Skin of body (tissue), 2 donors: ENCODE measurements around the gene CHMP3. TPM values are rescaled to one million over a fixed set of nuclear protein-coding genes. Genes with fewer than 3 reads are reported as not detected.
"Not testable (repeated sequence)": the region's sequence is repeated elsewhere in the genome, so short reads cannot be mapped to it uniquely, and the experiment has no call there.

Experiments
- DNase-seq: peaks from one replicate; lab custom pipeline; 2025; lab: John Stamatoyannopoulos, UW
- total RNA-seq: library from RNA; depleted of rRNA; stranded (reverse); fragments of >200 nt; gene quantifications from one replicate; pipeline ENCODE4 v1.2.3, GENCODE V29; 2014

Gene CHMP3
- total RNA-seq, 1 donor from 2014 or later = 46.2 TPM

DNA sequence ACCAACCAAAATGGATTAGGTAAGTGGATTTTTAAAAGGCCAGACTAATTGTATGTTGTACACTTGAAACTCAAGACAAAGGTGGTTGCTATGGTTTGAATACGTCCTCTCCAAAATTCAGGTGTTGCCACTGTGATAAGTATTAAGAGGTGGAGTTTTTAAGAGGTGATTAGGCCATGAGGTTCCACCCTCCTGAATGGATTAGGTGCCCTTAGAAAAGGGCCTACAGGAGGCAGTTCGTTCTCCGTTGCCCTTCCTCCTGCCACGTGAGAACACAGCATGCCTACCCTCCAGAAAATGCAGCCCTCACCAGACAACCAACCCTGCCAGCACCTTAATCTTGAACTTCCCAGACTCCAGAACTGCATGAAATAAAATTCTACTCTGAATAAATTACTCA, 51.2 kb downstream of the CHMP3 start:
- DNase-seq = no peak

DNA sequence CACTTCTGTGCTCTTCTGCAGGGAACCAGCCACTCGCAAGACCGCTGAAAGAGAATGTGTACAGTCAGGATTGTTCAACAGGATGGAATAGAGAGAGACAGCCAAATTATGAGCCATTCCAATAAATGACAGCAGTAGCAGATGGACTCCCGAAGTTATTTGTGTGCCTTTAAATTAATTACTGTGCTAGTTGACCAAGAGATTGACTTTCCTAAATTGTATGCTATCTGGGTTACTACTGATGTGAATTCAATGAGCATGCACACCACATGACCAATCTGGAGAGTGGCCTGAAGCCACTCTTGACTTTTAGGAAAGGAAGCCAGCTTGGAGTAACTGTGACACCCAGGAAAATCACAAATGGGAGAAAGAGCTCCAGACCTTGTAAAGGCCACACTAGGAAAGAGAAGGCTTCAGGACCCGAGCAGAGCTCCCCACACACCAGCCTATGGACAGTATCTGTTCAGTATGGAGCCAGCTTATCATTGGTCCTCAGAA, 52.8 kb downstream of the CHMP3 start:
- DNase-seq = no peak

DNA sequence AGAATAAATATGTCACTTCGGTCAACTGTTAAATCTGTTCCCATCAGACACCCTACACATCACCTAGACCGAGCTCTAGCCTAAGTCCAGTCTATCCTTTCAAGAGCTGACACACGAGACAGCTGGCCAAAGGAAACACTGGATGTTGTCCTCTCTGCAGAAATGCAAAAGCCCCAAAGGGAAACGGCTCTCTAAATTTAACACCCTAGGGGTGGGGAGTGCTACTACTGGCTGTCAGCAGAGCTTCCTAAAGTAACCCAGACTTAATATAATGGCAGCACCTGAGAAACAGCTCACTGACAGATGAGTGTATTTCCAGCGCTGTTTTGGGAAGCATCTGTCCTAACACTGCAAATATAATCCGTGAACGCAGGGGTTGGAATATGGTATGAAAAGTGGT, 55.6 kb downstream of the CHMP3 start:
- DNase-seq = no peak

DNA sequence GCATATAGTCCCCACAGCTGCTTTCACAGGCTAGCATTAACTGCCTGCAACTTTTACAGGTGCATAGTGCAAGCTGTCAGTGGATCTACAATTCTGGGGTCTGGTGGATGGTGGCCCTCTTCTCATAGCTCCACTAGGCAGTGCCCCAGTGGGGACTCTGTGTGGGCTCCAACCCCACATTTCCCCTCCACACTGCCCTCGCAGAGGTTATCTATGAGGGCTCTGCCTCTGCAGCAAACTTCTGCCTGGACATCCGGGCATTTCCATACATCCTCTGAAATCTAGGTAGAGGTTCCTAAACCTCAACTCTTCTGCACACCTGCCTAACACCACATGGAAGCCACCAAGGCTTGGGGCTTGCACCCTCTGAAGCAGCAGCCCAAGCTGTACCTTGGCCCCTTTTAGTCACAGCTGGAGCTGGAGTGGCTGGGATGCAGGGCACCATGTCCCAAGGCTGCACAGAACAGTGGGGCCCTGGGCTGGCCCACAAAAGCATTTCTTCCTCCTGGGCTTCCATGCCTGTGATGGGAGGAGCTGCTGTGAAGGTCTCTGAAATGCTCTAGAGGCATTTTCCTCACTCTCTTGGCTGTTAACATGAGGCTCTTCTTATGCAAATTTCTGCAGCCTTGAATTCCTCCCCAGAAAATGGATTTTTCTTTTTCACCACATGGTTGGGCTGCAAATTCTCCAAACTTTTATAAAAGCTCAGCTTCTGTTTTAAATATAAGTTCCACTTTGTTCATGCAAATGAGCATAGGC, 62.7 kb downstream of the CHMP3 start:
- DNase-seq = no peak

DNA sequence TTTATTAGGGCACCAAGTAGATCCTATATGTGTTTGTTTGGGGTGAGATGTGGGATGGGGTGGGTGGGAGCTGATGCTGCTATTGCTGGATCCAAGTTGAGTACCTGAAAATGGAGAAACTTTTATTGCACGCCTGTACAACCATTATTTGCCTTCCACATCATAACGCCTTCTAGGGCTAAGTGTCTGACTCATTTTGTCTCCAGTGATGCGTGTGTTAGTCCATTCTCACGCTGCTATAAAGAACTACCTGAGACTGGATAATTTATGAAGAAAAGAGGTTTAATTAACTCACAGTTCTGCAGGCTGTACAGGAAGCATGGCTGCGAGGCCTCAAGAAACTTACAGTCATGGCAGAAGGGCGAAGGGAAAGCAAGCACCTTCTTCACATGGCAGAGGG, 63.9 kb downstream of the CHMP3 start:
- no peak for DNase-seq

DNA sequence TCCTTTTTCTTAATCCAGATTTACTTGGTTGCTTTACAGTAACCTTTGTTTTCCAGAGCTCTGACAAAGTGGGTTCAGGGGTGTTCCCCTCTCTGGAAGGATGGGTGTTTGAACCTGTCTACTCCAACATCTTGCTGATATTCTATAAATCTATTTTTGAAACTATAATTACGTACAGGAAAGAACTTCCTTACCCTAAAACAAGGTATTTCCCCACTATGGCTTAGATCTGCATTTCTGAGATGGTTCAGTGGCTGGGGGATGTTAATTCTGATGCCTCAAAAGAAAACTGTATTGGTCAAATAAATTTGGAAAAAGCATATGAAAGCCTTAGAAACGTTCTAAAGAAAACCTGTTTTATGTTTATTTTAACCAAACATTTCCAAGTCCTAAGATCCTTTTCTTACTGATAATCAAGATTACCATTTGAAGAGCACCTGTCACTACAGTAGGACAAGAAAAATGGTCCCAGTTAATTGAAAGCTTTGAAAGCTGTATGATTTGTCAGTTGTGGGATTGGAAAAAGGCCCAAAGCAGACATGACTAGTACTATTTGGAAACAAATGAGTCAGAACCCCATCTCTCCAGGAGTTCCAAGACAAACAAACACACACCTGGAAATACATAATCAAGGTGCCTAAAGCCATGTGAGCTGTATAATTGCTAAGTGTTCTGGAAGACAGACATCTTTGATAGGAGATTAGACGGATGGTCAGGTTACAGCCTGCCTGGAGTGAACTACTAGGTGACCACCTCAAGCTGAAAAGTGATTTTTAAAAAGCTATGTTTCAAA, 64.6 kb downstream of the CHMP3 start:
- no peak for DNase-seq

DNA sequence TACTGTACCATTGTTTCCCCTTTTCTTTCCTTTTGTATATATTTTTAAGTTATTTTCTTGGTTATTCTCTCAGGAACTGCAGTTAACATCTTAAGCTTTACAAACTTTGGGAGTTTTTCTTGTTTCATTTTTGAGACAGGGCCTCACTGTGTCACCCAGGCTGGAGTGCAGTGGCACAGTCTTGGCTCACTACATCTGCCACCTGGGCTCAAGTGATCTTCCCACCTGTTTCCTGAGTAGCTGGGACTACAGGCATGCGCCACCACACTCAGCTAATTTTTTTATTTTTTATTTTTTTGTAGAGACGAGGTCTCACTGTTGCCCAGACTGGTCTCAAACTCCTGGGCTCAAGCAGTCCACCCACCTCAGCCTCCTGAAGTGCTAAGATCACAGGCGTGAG, 66.9 kb downstream of the CHMP3 start:
- not testable (repeated sequence) for DNase-seq

DNA sequence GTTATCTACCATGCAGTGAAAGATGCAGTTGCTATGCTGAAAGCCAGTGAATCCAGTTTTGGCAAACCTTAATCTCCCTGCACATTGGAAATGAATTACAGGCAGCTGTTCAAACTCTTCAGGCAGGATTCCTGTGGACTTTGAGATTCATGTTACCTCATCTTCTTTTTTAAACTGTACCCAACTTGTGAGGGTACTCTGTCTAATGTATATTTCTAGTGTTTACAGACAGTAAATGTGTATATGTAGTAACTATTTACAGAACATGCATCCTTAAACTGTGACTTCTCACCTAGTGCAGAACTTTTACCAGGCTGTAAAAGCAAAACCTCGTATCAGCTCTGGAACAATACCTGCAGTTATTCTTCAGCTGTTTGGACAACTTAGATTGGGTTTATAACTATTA, 71.2 kb downstream of the CHMP3 start:
- no peak for DNase-seq

DNA sequence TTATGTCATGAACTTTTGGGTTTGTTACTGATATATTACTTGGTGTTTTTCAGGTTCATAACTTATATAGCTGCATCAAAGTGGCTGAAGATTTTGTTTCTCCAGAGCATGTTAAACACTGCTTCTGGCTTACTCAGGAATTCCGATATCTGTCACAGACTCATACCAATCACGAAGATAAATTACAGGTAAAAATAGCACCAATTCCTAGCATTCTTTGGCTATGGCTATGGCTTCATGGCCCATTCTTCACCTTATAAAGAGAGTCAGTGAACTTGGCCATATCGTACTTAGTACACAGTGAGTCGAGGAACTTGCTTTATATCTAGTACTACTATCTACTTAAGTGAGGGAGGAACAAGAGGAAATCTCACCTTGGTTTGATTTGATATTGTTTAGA, 72.2 kb downstream of the CHMP3 start:
- no peak for DNase-seq

DNA sequence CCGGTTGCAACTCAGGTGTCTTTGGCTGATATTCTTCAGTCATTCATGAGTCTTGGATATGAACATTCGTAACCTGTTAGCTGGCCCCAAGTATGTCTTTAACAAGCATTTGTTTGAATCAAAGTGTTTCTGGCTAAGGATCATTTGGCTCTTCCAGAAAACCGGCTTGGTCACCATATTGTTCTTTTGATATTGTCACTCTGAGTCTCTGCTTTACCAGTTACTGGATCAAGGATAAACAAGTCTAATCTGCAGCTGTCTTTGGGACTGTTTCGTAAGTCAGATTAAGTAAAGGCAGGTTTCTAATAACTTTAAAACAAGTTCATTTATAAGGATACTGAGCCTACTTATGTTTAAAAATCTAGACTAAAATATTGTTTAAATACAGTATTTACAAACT, 73.0 kb downstream of the CHMP3 start:
- DNase-seq = no peak

DNA sequence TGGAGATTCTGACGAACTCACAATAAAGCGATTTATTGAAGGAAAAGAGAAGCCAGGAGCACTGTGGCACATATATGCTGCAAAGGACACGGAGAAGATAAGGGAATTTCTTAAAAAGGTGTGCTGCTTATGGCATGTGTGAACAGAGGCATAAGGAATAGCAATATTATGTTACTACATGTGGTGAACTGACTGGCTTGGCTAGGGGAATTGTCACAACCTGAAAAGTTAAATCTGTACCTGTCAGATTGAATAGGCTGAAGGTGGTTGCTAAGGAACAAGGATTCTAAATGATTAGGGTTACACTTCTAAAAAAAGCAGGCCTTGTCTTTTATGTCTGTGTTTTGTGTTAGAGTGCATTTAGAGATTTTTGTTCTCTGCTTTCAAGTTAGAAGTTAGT, 73.7 kb downstream of the CHMP3 start:
- no peak for DNase-seq

DNA sequence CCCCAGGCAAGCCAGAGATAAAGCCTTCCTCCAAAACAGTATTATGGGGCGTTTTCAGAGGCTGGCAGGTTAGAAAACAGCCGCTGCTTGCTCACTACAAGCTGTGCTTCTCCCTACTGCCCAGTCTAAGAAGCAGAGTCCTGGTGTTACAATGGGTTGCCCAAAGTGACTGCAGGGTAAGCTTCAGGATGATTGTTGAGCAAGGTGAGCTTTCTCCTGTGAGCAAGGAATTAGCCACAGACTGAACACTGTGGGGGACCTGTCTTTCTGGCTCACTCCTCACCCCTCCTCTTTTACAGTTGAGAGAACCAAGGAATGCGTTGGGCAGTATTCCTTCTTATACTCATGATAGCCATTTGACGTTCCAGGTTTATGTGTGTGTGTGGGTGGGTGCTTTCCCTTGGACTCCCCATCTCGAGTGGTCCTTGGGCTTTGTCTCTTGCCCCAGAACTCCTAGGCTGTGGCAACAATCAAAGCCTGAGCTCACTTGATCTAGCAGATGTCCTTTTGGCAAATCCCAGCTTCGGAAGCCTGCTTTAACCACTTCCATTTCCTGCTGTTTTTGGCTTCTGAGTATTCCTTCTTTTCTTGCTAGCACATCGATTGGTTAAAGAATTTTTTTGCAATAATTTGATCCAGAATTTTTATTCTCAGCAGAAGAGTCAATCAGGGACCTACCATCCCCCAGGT, 74.5 kb downstream of the CHMP3 start:
- DNase-seq = no peak

DNA sequence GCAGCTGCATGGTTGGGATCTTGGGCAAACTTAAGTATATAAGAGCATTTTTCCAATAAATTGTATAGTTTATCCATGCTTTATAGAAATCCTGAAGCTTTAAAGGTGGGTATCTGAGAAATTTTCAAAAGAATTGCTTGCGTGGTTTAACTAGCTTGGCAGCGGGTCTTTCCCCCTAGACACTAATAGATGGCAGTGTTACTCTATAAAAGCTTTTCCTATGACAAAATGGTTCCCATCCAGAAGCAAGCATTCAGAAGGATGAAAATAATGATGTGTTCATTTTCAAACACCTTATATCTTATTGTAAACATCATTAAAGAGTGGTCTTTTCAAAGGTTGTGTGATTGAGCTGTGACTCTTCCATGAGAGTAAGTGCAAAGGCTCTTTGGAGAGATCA, 76.2 kb downstream of the CHMP3 start:
- DNase-seq = no peak

DNA sequence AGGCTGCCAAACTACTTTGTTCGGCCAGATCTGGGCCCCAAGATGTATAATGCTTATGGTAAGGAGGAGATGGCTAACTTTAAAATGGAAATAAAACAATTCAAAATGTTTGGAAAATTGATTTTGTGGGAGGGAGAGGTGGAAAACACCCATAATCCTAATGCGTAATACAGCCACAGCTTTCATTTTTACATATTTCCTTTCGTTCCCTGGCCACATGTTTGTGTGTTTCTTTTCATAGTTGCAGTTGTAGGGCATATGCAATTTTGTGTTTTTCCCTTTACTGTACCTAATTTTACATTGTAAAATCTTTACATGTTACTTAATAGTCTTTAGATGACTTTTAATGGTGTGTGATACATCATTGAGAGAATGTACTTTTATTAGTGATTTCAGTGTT, 77.4 kb downstream of the CHMP3 start:
- no peak for DNase-seq

DNA sequence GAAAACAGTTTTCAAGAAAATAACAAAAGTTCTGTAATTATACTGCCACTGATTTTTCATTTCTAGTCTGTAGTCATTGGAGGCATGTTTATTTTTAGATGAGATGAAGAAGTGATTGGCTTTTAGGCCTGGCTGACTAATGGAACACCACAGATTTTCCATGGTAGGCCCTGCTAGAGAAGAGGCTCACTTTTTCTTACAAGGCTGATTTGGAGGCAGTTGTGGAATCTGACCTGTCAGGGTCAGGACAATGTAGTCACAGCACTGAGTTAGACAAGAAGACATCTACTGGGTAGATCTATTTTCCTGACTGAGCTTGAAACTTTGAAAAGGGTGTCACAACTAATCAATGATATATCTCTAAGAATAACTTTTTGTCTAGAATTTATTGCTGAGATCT, 78.1 kb downstream of the CHMP3 start:
- no peak for DNase-seq

DNA sequence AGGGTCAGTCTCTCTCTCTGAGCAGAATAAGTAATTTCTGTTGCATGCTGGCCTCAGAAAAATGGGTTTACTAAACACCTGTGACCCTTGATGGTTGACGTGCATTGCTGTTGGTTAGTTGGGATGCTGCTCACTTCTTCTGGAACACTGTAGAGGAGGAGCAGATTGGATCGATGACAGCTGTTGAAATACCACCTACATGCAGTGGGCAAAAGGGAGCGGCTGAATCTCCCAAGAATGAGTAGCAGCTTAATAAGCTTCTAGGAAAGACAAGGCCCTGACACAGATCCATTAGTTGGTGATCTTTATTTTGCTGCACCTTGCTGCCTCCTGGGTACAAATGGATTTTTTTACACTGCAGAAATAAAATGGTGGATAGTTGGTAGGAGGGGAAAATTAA, 78.9 kb downstream of the CHMP3 start:
- DNase-seq = no peak

DNA sequence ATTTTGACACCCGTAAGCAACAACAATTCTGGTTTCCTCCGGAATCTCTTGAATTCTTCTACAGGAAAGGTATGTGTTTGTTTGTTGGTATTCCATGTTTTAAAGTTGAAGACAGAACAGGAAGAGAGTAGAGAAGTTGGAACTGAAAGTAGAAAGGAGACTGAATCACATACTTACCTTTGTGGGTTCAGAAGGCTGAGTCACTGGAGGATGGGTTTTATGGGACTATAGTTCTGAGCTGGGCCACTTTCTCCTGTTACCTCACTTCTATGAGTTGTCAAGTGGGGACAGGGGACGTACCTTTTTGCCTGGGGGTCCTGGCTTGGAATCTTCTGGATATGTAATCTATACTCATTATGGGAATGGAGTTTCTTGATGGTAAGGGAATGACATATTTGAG, 81.2 kb downstream of the CHMP3 start:
- DNase-seq = no peak

DNA sequence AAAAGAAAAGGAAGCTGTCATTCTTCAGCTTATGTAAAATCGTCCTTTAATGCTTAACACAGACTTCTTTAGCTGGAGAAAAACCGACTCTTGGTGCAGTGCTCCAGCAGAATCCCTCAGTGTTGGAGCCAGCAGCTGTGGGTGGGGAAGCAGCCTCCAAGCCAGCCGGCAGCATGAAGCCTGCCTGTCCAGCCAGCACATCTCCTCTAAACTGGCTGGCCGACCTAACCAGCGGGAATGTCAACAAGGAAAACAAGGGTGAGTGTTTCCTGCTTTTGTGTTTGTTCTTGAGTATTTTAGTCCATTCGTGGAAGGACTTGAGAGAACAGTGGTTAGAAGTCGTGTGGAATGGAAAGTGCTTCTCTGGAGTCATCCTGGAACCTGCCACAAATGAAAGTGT, 83.1 kb downstream of the CHMP3 start:
- DNase-seq = no peak

DNA sequence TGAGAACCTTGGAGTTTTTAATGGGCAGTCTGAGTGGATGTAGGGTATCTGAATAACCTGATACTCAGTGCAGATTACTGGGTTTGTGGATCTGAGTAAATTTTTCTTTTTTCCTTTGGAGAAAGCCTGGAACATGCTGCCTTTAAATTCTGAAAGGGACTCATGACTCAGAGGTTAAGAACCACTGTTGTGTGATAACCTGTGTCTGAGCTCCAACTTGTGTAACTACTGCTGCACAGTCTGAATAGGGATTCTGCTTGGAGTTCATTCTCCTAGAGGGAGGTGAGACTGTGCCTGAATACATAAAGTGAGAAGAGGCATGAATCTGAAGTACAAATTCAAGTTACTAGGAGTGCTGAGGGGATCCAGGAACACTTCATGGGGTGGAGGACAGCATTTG, 85.9 kb downstream of the CHMP3 start:
- no peak for DNase-seq

DNA sequence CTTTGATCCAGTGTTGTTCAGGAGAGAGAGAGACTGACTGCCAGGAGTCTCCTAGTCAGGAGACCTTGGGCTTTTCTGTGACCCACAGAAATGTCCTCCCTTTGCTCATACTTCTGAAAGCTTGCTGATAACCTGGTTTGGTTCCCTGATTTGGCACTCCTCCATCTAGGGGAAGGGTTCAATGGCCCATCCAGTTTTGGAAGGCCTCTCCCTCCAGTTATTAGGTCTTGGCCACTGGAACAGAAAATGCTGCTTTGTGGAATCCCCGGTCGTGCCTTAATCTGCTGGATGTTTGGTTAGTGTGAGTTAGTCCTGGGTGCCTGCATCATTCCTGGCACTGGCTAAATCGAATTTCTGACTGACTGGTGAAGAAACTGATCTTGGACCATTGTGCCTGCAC, 86.3 kb downstream of the CHMP3 start:
- DNase-seq = no peak

DNA sequence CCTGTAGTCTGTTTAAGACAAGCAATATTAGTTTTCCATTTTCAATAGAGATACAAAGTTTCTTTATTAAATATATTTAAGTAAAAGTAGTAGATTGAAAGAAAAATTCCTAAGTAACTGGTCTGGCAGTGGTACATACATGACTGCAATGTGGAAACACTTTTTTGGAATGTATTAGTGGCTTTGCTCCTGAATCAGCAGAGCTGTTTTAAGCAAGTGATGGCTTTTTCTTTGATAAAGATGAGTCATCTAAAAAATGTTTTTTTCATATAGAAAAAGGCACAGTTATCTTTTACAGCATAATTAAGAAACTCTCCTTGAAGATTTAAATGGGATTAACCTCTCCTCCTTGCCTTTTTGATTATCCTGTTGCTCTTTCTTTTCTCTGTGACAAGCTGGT, 87.2 kb downstream of the CHMP3 start:
- DNase-seq = no peak

DNA sequence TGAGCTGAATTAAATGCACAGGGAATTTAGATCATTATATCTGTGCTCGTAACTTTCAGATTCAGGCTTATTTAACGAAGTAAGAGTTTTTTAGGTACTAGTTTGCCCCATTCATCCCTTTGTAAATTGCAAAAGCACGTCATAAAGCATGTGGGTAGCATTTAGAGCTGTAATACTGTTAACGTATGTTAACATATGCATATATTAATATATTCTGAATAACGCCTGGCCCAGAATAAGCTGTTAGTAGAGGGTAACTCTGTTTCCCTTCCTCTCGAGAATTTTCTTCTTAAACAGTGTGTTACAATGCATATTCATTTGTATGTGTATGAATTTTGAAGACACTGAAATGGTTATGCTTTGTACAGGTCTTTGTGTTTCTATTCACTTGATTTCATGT, 91.6 kb downstream of the CHMP3 start:
- DNase-seq = no peak
